ENCODE measurements around the gene FMNL2.
"Not testable (repeated sequence)": the region's sequence is repeated elsewhere in the genome, so short reads cannot be mapped to it uniquely, and the experiment has no call there.

The FMNL2 gene

GRCh38 chr2:152472481-152472887, 137.5 kb downstream of the FMNL2 start:
- no peak for DNase-seq (ENCODE audit: low read depth)

DNA sequence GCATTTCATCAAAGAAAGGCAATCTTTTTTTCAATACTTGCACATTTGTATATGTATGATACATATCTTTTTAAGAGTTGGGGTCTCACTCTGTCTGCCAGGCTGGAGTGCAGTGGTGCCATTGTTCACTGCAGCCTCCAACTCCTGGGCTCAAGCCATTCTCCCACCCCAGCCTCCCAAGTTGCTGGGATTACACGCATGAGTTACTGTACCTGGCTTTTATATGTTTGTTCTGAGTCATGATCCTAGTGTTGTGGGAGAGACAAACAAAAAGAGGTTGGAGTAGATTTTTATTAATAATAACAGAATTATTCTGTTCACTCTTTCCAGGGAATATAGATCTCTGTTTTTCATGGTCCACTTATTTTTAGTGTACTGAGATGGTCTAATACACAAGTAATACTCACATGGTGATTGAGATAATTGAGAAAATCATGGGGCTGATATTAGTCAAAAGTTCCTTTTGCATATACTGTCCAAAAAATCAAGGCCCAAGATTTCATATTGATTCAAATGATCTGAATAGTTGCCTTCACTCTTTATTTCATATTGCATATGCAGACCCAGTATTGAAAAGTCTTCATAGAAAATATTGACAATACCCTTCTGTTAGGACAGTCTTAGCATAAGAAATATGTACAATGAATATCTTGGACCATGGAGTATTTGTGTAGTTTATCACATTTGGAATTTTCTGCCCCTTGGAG, 138.3 kb downstream of the FMNL2 start:
- no peak for DNase-seq (ENCODE audit: low read depth)

DNA sequence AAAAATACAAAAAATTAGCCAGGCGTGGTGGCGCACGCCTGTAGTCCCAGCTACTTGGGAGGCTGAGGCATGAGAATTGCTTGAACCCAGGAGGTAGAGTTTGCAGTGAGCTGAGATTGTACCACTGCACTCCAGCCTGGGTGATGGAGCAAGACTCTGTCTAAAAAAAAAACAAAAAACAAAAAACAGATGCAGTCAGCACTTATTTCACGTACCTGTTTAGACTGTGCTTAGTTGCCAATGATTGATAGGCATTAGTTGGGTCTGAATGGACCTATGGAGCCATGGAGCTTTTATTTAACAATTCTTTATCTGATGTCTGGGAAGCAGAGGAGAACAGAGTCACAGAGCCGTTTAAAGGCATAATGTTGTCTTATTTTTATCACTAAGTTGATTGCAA, 139.5 kb downstream of the FMNL2 start:
- DNase-seq (ENCODE audit: low read depth): not testable (repeated sequence)

DNA sequence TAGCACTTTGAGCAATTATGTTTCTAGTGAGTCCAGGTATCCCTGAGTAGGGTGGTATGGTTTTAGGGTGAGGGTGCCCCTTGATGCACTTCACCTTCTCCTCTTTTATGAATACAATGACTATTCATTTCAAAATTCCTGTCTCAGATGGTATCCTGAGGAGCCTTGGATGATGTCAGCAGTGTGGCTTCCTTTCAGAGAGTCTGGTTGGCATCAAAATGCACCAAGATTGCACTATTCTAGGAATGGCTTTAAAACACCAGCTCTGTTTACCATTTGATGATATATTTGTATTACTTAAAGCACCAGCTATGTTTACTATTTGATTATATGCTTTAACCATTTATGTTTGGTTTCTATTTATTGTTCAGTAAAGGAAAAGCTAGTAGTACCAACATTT, 141.0 kb downstream of the FMNL2 start:
- DNase-seq (ENCODE audit: low read depth): no peak

- DNase-seq (ENCODE audit: low read depth): no peak
Observed at GRCh38 chr2:152477347-152478092, 142.5 kb downstream of the FMNL2 start.

DNA sequence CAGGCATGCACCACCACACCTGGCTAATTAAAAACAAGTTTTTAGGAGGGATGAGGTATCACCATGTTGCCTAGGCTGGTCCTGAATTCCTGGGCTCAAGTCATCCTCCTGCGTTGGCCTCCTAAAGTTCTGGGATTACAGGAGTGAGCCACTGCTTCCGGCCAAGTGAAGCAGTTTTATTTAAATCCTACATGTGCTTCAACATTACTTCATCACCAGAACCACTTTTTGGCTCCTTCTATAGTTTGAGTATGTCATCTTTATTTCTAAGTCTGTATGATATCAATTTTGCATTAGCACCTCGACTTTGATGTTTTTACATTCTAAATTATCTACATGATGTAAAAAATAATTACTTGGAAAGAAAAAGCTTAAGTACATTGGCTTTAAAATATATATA, 144.3 kb downstream of the FMNL2 start:
- DNase-seq (ENCODE audit: low read depth): no peak

GRCh38 chr2:152480821-152481399, 145.9 kb downstream of the FMNL2 start:
- no peak for DNase-seq (ENCODE audit: low read depth)

DNA sequence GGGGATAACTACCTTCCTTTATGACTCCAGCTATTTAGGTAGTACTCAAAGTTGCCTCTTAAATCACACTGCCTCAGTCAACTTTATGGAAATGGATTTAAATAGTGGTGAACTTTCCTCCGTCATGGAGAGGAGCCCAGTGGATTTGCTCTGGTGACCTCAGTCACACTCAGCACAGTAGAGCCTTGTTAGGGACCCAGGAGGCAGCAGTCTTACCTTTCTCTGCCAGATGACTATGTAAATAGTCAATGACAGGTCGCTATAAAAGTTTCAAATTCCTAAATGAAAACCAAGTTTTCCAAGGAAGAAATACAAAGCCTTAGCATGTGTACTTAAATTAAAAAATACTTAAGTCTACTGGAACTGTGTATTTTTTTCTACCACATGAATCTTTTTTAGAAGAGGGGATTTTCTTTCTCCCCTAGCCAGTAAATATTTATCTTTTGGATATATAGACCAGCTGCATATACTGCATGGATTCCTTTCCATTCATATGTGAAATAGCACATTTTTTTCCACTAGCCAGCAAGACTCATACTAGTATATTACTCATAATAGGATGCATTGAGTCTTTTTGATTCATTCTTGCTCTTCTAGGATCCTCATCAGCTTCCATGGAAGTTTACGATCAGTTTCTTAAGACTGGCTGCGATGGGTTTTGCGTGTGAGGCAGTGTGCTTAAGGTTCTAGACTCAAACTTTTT, 147.1 kb downstream of the FMNL2 start:
- no peak for DNase-seq (ENCODE audit: low read depth)

- no peak for DNase-seq (ENCODE audit: low read depth)
Observed at GRCh38 chr2:152483276-152484063, 148.5 kb downstream of the FMNL2 start.

DNA sequence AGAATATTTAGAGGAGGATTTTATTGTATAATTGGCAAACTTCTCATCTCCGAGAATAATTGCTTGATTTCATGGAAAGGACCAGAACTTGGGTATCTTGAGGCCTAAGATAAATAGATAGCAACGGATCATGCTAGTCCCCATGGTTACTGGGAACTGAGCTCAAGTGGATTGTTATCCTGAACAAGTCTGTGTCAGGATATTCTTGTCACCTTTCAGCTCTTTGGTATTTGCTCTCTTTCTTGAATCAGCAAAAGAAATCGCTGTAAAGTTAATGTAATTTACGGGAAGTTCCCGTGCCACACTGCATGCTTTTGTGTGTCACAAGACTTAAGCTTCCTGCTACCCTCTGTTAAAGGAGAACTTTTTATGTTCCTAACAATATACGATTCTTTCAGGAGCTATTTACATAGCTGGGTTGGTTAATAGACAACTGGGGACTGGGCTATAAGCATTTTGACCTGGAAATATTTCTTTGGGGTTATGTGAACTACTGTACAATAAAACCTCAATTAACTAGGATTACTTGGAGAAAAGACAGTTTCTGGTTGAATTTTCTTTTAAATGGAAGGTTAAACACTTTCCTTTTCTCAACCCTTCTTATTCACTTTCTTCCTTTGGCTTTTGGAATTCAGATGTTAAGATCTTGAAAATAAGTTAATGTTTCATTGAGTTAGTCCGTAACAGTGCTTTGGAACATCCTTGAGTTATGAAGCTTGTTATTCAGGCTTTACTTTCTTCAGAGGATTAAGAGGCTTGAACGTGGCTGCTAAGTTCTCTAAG, 151.2 kb downstream of the FMNL2 start:
- DNase-seq (ENCODE audit: low read depth): no peak

DNA sequence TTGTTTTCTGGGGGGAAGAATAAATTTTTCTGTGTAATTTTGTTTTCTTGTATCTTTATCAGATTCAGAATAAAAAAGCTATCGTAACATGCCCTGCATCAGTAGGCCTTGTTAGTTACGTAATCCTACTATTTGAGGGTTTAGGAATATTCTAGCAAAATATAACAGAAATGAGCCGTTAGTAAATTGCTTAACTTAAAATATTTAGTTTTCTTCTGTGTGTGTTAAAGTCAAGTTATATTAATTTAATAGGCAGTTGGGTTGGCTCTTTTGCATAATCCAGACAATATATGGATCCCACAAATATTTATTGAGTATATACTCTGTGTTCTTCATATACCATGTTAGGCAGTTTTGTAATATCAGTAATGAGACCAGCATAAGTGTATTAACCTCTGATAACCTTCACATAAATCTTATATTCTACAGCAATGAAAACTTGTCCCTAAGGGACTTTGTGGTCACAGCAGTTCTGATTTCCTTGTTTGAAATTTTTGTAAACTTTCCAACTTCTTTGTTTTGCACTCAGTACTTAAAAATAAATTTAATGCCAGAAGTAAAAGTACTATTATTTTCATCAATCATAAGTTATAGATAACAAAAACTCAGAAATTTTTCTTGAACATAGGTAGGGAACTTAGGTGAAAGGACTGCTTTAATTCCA, 151.9 kb downstream of the FMNL2 start:
- no peak for DNase-seq (ENCODE audit: low read depth)

DNA sequence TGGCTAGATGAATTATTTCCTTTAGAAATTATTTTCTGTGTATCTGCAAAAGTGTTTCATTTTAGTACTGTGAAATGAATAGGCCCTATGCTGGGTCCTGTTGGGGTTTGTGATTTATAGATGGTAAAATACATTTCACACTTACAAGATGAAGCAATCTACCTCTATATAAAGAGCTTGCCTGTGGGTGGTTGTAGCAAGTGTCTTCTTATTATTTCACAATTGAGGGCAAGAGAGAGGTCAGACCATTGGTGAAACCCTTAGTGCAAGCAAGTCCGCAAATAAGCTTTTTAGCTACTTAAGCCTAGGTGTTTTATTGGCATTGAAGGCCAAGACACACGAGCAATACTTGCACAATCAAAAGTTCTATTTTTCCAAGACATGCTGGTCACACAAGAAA, 153.1 kb downstream of the FMNL2 start:
- DNase-seq (ENCODE audit: low read depth): no peak

GRCh38 chr2:152489364-152489763, 154.4 kb downstream of the FMNL2 start:
- DNase-seq (ENCODE audit: low read depth): no peak

DNA sequence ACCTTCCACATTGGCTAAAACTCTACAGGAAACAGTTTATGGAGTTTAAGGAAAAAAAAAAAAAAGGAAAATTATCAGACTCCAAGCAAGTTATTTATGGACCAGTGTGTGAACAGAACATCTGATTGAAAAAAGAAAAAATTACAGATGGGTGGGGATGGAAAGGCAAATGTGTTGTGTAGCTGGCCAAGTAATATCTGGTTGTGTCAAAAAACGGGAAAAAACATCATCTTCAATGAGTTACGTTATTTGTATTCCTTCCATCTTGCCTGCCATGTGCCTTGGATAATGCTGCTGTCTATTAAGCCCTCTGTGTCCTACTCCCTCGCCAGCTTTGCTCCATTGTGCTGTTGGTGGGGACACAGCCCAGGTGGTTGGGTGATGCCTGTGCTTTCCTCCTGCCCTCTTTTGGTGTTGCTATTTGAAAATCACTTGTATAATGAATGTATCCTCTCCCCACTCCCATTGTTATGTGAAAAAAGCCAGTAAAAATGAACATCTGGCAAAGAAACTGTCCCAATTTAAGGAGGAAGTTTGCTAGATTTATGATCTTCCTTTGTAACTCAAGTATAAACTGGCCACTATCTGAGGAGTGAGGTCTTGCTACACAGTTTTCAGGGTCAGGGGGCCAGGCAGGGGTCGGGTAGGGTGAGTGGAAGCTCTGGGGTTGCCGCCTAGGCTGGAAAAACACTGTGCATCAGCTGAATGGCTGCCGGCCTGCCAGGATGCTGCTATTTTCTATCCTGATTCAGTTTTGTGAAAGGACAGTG, 155.9 kb downstream of the FMNL2 start:
- DNase-seq (ENCODE audit: low read depth): no peak

- DNase-seq (ENCODE audit: low read depth): no peak
Observed at GRCh38 chr2:152492131-152492530, 157.2 kb downstream of the FMNL2 start.

DNA sequence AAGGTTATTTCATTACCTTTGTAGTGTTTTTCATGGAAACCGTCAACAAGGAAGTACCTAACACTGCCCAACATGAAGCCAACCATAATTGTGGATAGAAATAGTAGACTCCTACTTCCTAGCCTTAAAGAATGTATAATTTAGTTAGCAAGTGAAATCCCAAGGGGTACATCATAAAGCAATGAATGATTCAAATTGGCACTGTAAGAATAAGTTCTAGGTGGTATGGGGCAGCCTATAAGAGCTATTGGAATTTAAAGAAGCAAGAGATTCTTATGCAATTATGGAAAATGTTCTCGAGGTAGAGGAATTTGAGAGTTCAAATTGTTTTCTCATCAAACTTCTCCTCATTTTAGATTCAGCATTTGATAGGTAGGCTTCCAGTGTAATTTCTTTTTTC, 157.9 kb downstream of the FMNL2 start:
- DNase-seq (ENCODE audit: low read depth): no peak

GRCh38 chr2:152493417-152493816, 158.4 kb downstream of the FMNL2 start:
- no peak for DNase-seq (ENCODE audit: low read depth)

- no peak for DNase-seq (ENCODE audit: low read depth)
Observed at GRCh38 chr2:152493945-152494528, 159.1 kb downstream of the FMNL2 start.

- no peak for DNase-seq (ENCODE audit: low read depth)
Observed at GRCh38 chr2:152496371-152496770, 161.4 kb downstream of the FMNL2 start.

Measured in activated T-helper 9 cell treated with anti-CD3 and anti-CD28 coated beads, Interleukin-2, amount 50 U/mL, for 16 hours (primary cell).